Endothelial cell of hepatic sinusoid (primary cell): ENCODE measurements around the gene PRKAR1B.

Experiments used
- in situ Hi-C: cut with HindIII; loops from 2 replicates; pipeline ENCODE4 v1.10.0; 2017; ENCODE audit warnings: low sequenced_read_pairs

The PRKAR1B gene

GRCh38 chr7:582081-582835 is 144.8 kb downstream of the PRKAR1B start:
- in situ Hi-C loops: no loop called here

GRCh38 chr7:578386-578785 is 148.7 kb downstream of the PRKAR1B start:
- in situ Hi-C loops: no loop called here

GRCh38 chr7:577741-578370 is 149.2 kb downstream of the PRKAR1B start:
- in situ Hi-C loops: no loop called here

GRCh38 chr7:577278-577665 is 149.8 kb downstream of the PRKAR1B start:
- in situ Hi-C loops: no loop called here

- in situ Hi-C loops: no loop called here
Measured at GRCh38 chr7:576524-577277, 150.4 kb downstream of the PRKAR1B start.

GRCh38 chr7:575425-576366 is 151.4 kb downstream of the PRKAR1B start:
- in situ Hi-C loops: no loop called here

- in situ Hi-C loops: no loop called here
Measured at GRCh38 chr7:574661-575395, 152.3 kb downstream of the PRKAR1B start.

- in situ Hi-C loops: no loop called here
Measured at GRCh38 chr7:573933-574381, 153.1 kb downstream of the PRKAR1B start.

- in situ Hi-C loops: no loop called here
Measured at GRCh38 chr7:573269-573932, 153.7 kb downstream of the PRKAR1B start.

- in situ Hi-C loops: no loop called here
Measured at GRCh38 chr7:572416-573268, 154.4 kb downstream of the PRKAR1B start.

- in situ Hi-C loops: no loop called here
Measured at GRCh38 chr7:571718-572415, 155.2 kb downstream of the PRKAR1B start.

GRCh38 chr7:571096-571717 is 155.9 kb downstream of the PRKAR1B start:
- in situ Hi-C loops: no loop called here

- in situ Hi-C loops: no loop called here
Measured at GRCh38 chr7:570801-571070, 156.3 kb downstream of the PRKAR1B start.

GRCh38 chr7:569996-570800 is 156.9 kb downstream of the PRKAR1B start:
- in situ Hi-C loops: no loop called here

GRCh38 chr7:569071-569855 is 157.8 kb downstream of the PRKAR1B start:
- in situ Hi-C loops: no loop called here
